Astrocyte (in vitro differentiated cells and primary cell): ENCODE measurements around the gene SOHLH1.

Experiments
- CTCF ChIP-seq: IDR thresholded peaks from 2 replicates; pipeline ENCODE4 v1.5.1; 2011; ENCODE audit warnings: low read depth, mild to moderate bottlenecking, inconsistent platforms, low read length, moderate library complexity; ENCODE audit not compliant: insufficient read depth
- EZH2 ChIP-seq: IDR thresholded peaks from 2 replicates; pipeline ENCODE4 v1.6.1; 2012; ENCODE audit warnings: mild to moderate bottlenecking, low read length, inconsistent platforms; ENCODE audit not compliant: insufficient read depth

- TF ChIP-seq CTCF, result no peak
- TF ChIP-seq EZH2, result no peak
These were observed 15.2 kb upstream of the SOHLH1 start for GRCh38 chr9:135714242-135715055.
